ENCODE data around the gene TSPAN5.

- no peak for TF ChIP-seq CTCF (IDR thresholded peaks at IDR 0.05)
- TF ChIP-seq POLR2A (IDR thresholded peaks at IDR 0.05), result no peak
Measured at GRCh38 chr4:98570151-98570797, 88.1 kb downstream of the TSPAN5 start.

Measured in heart left ventricle (tissue), 13 donors.